Measurements from ENCODE around the gene EPS8L3.

DNA sequence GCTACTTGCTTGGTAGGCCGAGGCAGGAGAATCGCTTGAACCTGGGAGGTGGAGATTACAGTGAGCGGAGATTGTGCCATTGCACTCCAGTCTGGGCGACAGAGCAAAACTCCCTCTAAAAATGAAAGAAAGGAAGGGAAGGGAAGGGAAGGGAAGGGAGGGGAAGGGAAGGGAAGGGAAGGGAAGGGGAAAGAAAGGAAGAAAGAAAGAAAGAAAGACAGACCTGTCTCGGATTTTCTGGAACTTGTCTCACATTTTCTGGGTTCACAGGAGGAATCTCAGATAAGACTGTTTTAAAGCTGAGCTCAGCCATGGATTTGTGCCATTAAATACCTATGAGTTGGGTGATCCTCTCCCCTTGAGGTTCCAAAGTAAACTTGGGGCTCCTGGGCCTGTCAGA, 38.8 kb downstream of the EPS8L3 start:
- TF ChIP-seq NFYB (CRISPR knock-in tag; conservative IDR thresholded peaks at IDR 0.05; ENCODE audit: low read depth): no peak
- TF ChIP-seq, protein P1, sequence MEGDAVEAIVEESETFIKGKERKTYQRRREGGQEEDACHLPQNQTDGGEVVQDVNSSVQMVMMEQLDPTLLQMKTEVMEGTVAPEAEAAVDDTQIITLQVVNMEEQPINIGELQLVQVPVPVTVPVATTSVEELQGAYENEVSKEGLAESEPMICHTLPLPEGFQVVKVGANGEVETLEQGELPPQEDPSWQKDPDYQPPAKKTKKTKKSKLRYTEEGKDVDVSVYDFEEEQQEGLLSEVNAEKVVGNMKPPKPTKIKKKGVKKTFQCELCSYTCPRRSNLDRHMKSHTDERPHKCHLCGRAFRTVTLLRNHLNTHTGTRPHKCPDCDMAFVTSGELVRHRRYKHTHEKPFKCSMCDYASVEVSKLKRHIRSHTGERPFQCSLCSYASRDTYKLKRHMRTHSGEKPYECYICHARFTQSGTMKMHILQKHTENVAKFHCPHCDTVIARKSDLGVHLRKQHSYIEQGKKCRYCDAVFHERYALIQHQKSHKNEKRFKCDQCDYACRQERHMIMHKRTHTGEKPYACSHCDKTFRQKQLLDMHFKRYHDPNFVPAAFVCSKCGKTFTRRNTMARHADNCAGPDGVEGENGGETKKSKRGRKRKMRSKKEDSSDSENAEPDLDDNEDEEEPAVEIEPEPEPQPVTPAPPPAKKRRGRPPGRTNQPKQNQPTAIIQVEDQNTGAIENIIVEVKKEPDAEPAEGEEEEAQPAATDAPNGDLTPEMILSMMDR (IDR thresholded peaks at IDR 0.05): no peak
